Measurements from ENCODE around the gene DYRK3.
"Not testable (repeated sequence)": the region's sequence is repeated elsewhere in the genome, so short reads cannot be mapped to it uniquely, and the experiment has no call there.

The DYRK3 gene

DNA sequence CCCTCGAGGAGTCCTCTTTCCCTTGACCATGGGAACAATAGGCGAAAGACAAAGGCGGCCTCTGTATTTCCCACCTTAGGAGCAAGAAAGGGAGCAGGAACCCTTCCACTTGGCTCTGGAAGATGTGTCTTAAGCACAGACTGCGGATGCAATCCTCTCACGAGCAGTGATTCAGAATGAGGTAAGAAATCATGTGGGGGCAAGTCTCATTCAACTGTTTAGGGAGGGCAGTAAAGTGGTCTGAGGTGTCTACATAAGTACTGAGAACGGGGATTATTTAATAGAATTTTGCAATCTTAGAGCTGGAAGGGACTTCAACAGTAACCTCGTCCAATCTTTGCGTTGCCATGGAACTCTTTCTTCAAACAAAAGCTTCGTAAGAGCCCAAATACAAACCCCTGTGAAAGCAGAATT, 1.6 kb upstream of the DYRK3 start:
- DNase-seq = no peak

DNA sequence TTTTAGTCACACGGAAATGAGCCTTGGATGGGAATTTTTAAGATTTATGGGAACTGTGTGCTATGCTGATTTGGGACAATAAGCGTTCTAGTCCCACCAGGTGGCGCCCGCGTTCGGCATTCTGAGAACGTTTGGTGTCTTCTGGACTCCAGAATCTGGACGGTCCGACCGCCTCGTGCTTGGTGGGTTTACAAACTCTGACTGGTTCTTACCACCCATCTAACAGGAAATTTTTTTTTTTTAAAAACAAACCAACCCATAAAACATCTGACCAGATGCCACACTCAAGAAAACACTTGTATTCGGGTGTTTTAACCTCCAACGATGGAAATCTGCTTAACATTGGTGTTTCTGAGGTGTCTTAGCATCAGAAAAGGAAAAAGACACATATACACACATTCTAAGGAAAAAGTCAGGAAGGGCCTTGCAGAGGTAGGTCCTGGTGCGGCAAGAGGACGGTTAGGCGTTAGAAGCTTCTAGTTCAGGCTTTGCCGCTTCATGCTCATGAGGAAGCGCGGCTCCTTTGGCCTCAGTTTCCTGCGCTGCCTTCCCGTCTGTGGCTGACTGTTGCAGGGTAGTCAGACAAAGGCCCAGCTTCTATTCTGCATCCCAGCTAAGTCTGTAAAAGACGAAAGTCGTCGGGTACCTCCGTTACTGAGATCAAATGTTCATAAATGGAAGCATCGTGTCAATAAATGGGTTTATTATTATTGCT, 814 bp upstream of the DYRK3 start:
- peak; percentile 39 to 90 for DNase-seq

DNA sequence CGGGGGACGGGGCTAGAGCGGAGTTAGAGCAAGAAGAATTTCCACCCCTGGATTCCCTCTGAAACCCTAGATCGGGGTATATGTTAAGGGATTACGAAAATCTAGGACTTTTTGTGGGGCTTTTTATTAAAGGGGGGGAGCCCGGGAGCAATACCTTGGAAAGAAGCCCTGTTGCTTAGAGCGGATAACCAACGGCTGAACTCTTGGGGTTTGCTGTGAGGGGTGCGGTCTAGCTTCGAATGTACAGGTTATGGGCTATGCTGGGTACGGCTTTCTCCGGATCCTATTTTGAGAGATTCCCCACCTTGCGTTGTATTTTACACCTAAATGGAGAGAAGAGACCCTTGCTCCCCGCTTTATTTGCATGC, 626 bp downstream of the DYRK3 start:
- peak in 1 of 2 experiments; percentile 47 for DNase-seq

DNA sequence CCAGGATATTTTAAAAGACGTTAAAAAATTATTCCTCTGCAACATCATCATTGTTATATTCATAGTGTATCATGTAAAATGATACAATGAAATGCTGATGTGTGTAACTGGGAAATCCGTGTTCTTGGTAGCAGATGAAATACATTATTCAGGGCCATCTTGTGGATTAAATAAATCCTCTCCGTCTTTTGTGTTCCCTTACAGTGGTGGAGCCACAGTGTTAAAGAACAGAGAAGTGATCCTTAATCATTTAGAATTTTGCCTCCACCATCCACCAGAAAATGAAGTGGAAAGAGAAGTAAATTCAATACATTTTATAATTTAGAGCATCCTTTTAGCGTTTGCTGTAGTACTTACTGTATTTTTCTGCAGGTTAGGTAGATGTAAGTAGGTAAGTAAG, 1.3 kb downstream of the DYRK3 start:
- DNase-seq = no peak

DNA sequence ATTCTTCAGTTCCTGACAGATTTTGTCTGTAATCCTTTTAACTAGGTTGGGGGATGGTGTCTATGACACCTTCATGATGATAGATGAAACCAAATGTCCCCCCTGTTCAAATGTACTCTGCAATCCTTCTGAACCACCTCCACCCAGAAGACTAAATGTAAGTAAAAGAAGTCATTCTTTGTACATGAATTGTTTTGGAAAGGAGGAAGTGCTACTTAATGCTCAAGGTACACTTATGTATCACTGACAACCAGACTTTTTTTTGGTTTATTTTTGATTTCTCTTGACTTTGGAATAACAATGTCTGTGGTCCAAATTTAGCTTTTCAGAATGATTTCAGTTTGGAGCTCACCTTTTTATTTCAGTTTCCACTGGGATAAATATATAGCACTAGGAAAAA, 2.3 kb downstream of the DYRK3 start:
- DNase-seq = no peak

DNA sequence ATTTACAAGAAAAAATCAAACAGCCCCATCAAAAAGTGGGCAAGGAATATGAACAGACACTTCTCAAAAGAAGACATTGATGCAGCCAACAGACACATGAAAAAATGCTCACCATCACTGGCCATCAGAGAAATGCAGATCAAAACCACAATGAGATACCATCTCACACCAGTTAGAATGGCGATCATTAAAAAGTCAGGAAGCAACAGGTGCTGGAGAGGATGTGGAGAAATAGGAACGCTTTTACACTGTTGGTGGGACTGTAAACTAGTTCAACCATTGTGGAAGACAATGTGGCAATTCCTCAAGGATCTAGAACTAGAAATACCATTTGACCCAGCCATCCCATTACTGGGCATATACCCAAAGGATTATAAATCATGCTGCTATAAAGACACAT, 6.7 kb downstream of the DYRK3 start:
- DNase-seq = not testable (repeated sequence)

DNA sequence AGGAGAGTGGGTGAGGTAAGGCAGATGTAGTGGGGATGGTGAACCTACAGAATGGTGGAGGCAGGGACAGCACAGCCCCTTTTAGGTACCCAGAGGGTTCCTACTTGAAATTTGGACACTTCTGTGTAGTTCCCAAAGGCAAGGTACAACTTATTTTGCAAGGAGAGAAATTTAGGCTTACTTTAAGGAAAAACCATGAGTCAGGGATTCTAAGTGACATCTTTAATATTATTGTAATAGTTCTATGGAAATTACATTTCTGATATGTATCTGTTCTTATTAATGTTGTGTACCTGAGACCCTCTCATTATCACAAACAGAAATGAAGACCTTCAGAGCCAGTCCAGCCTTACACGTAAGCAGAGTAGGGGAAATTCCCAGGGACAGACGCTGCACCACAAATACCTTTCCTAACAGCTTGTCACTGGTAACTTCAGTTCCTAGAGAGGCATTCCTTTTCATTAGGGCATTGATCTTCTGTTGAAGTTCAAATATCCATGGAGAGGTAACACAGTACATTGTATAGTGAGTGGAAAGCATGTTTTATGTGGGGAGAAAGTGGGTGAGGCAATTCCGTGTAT, 7.9 kb downstream of the DYRK3 start:
- DNase-seq = no peak

DNA sequence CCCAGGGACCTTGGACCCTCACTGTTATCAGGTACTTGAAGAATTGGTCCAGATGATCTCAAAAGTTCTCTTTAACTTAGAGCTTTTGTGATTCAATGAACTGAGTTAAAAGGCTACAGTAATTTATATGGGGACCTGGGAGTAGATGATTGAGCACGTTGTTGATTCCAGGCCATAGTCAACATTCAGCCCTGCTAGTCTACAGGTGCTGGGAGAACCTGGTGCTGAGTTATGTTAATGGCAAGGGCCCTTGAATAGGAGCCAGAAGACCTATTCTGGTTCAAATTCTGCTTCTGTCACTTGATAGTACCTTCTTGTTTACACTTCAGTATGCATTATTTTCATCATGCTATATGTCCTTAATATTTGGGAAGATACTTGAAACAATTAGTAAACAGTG, 11.2 kb downstream of the DYRK3 start:
- DNase-seq = no peak

DNA sequence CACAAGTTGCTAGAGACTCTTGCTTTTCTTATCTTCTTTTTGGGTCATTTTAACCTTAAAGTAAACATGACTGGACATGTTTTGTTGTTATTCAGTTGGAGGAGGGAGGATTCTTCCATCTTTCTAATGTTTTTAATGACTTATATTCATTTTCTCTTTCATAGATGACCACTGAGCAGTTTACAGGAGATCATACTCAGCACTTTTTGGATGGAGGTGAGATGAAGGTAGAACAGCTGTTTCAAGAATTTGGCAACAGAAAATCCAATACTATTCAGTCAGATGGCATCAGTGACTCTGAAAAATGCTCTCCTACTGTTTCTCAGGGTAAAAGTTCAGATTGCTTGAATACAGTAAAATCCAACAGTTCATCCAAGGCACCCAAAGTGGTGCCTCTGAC, 11.9 kb downstream of the DYRK3 start:
- DNase-seq = no peak

DNA sequence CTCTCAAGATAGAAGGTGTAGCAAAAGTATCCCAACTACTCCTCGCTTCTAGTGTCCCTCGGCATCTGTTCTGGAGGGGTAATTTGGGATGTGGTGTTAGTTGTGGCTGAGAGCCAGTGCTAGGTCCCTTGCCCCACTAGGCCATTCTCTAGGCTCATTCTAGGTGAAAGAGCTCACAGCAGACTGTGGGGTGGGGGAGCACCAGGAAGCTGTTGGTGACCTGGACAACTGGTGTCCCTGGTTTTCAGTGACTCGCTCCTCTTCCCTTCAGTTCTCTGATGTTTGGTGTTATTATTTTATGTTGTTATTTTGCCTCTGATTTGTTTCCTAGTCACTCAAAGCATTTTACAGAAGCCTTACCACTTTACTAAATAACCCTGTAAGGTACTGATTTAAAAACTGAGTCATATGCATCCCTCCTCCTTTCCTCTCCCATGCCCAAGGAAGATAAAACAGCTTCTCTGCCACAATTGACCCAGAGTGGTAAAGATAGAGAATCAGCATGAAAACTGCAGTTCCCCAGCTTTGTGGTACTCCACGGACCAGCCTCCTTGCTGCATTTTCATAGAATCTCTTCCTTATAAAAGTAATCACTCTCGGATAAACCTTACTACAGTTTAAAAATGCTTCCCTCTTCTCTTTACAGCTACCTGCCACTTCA, 14.1 kb downstream of the DYRK3 start:
- DNase-seq = no peak

DNA sequence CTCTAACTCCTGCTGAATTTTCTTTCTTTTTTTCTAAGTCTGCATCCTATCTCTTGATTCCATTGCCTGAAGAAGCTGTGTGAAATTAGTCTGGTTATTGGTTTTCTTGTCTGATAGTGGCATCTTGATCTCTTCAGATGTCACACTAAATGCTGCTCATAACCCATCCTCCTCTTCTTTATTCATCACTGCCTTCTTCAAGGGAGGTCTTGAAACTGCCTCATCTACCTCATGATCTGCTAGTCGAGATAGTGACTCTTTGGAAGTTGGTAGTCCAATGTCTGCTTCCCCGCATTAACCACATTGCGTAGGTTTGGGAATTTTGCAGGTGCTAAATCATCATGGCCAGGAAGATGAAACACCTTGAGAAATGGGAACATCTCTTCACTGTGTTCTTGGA, 15.7 kb downstream of the DYRK3 start:
- no peak for DNase-seq

DNA sequence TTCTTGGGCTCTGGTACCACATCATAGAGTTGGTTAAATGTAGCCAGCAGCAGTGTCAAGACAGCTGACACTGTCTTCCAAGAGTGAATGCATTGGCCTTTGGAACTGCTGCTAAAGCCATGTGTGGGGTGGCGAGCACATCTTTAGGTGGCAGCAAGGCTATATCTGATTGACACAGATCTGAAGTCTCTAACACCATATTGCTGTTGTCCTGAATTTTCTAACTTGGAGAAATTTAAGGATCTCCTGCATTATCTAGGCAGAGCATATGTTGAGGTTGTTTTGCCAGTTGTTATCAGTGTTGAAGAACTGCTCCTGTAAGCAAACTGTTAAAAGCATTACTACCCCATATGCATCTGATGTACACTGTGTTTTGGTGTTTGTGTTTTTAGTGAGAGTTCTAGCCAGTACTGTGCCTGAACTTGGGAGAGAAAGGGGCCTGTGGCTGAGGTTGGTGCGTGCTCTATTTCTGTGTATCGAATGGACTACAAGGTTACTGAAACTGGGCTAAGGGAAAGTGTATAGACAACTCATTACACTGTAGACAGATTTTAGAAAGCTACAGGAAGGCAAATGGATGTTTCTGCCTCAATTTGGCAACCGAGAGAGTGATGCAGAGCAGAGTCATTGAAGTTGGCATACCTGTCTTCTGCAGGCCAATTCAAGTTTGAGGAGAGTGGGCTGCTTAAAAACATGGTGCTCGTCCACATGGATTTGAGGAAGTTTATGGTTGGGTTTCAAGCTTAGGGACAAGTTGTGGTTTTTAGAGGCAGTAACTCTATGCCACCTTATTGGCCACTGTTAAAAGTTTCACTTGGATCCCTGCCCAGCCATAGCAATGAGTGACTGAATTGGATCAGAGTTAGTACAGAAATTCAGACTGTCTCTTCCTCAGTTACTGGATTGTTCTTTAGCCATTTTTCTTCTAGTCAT, 16.9 kb downstream of the DYRK3 start:
- no peak for DNase-seq

DNA sequence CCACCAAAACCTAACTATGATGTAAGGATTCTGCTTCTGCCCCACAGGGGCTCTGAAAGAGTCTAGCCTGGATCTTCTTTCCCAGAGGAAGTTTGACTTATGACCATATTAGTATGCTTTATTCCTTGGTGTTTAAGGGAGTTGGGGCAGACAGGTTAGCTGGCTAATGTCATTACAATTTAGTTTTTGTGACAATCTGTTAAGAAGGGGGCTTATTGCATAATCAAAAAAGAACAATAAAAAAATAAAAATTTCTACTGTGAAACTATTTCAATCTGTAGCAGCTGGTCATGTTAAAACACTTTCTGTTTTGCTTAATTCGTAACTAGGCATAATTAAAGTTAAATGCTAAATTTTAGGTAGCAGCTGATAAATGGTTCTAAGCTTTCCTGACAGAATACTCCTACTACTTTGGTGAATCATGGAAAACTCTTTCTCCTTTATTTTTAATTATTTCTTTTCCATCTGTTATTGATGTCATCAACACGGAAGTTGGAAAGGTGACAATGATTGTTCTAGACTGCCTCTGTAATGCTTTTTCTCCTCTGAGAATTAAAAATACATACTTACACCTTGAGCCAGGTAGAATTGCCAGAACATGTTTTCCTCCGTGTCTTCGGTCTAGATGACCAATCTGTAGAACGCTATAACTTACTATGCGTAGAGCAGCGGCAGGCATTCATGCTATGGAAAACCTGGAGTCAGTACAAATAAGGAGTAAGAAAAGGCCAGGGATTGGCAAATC, 18.6 kb downstream of the DYRK3 start:
- no peak for DNase-seq

DNA sequence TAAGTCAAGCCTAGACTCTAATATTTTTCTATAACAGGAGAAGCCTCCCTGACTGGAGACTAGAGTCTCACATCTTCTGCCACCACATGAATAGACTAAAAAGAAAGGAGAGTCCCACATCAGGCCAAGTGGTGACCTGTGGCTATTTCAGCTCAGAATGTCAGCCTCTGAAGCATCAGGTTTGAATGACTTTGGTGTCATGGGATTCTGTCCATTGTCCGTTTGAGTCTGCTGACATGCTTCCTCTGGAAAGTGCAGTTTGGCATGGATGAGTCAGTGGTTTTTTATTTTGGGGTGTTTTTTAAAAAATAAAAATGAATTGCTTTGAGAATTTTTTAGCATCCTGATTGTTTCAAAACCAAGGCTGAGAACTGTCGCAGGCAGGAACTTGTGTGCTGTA, 19.5 kb downstream of the DYRK3 start:
- no peak for DNase-seq

DNA sequence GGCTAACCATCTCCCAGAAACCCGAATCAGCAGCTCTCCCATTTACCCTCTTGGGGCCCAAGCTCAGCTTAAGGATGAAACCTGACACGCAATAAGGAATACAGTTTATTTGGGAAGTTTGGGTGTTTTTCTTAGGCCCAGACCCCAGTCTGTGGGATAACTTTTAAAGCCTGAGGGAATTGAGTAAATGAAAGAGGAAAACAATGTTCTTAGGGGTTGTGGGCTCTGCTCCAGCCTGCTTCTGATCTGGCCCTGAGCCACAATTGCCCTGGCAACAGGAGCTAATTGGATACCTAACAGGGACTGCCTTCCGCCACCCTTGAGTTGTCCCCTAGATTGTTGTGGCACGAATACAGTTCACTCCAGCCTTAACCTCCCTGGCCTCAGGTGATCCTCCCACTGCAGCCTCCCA, 20.1 kb downstream of the DYRK3 start:
- no peak for DNase-seq

DNA sequence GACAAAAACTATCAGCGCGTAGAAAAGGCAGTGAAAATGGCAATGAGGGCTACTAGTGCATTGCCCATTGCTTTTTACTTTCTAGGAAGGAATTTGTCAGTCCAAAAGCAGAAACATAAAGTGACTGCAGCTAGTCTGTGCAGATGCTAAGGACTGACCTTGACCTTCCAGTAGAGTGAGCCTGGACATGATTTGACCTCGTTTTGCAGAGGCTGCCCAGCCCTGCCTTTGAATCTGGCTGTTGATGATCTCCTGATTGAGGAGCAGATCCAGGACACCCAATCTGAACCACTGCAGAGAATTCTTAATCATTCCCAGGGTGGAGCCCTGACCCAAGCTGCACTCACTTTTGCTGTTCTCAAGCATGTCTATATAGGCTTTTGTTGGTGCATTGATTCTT, 21.6 kb downstream of the DYRK3 start:
- no peak for DNase-seq

DNA sequence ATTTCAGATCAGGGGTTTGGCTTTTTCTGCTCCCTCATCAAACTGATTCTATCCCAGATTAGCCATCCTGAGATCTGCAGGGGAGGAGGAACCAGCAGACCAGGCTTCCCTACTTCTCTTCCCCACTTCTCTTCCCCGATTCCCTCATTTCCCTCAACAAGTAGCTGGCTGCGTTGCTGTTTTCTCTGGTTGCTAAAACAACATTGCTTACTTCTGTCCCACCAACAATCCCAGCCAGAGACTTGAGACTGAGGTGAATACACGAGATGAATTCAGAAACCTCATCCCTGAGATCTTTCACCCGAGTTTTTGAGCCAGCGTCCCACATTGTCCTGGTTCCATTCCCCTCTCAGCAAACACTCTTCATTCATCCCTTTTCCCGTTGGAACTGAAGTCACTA, 22.4 kb downstream of the DYRK3 start:
- no peak for DNase-seq

DNA sequence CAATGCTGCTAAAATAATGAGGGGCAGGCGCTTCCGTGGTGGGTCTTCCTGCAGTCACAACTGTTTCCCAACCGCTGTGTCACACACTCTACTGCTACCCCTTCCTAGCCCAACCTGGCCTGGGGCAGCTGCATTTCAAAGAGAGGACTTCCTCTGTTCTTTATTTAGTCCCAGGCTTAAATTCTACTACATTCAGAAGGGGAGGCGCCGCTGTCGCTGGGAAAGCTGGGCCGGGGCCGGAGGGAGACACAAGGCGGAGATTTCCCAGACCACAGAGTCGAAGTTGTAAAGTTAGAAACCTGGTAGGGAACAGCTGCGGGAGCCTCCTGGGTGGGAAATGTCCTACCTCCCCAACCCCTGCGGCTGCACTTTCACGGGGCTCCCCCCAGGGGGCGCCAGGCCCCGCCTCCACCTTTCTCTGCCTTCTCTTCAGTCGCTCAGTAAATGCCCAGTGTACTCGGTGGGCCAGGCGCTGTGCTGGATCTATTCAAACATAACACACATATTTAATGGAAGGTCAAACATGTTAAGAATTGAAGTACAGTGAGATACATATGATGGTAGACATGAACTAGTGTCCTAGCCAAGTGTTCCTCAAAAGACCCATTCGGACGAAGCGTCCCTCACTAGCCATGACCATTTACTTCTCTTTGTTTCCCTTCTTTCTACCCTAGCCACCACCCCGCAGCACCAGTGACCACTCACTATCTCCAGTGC, 23.1 kb downstream of the DYRK3 start:
- no peak for DNase-seq

DNA sequence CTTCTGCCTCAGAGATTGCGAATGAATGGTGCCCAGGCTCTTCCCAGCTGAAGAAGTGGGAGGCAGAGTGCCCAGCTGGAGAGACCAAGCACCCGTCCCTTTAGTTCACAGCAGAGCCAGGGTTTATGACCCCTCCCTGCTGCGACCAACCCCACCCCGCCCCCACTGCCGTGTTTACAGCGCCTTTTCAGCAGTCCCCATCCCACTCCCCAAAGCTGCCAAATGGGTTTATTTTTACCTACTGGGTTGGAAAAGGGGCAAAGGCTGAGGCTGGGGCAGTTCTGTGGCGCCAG, 23.6 kb downstream of the DYRK3 start:
- DNase-seq = no peak

DNA sequence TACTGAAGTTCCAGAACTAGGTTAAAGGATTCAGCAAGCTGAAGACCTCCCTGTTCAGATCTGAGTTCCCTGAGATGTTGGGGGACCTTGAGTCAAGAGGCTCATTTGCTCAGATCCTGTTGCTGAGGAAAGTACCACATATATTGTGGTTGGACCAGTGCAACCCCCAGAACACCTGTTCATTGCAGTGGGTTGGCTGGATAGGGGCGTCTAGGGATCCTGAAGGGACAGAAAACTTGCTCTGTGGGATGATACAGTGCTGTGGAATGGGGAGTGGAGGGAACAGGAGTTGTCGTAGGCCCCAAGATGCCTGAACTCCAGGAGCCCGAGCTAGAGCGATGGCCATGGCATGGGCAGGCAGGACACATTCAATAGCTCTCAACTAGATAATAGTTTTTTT, 24.8 kb downstream of the DYRK3 start:
- DNase-seq = no peak

DNA sequence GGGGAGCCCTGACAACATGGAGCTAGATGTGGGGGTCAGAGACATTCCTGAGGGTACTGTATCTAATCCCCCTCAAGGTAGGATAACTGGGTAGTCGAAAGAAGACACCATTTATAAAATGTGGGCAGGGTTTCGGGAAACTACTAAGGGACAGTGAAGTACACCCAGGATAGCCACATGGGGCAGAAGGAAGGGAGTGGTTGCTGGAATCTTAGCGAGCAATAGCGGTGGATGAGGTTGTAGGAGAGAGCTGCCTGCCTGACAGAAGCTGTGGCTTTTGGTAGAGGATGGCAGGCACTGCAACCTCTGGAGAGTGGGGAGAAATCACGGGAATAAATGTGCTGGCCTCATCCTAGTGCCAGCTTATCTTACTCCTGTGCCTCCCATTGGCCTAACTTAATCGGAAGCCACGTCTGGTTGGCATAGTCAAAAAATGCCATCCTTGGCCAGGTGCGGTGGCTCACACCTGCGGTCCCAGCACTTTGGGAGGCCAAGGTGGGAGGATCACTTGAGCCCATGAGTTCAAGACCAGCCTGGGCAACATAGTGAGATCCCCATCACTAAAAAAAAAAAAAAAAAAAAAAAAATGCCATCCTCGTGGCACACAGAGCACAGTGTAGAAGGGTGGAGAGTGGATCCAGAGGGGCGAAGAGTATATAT, 26.0 kb downstream of the DYRK3 start:
- DNase-seq = no peak

Data from NCI-H526 (cell line).